ENCODE measurements around the gene DBNDD2.

Gene DBNDD2

GRCh38 chr20:45395114-45395415 lies 13.0 kb upstream of the DBNDD2 start:
- H3K27ac ChIP-seq (ENCODE audit: low read depth, low read length), result no peak overlapping the region
- H3F3A ChIP-seq (ENCODE audit: insufficient read depth), result no peaks in the 10 kb centered on the region
- no peak overlapping the region for H3K4me2 ChIP-seq (ENCODE audit: low read depth, low read length, poor library complexity, severe bottlenecking)
- H3K9ac ChIP-seq (ENCODE audit: low read length), result no peak overlapping the region
- peaks cover 4% of the 10 kb centered on the region; the same call in 1 of the 2 replicates for H3K36me3 ChIP-seq (ENCODE audit: low read length)
- no peaks in the 10 kb centered on the region for H3K79me2 ChIP-seq (ENCODE audit: insufficient read depth, low read length)
- no peaks in the 10 kb centered on the region for H3K9me2 ChIP-seq (replicated peaks; ENCODE audit: insufficient read depth, low read length)
- no peak for TF ChIP-seq EZH2phosphoT487 (conservative IDR thresholded peaks at IDR 0.05; ENCODE audit: low read length)
- TF ChIP-seq CTCF (IDR thresholded peaks at IDR 0.05; ENCODE audit: insufficient read depth, low read length, poor library complexity, severe bottlenecking), result no peak
- H3K9me3 ChIP-seq (ENCODE audit: insufficient read depth, low read length), result peaks cover 4% of the 10 kb centered on the region; the same call in 1 of the 2 replicates
- H3K27me3 ChIP-seq (ENCODE audit: low read length), result no peaks in the 10 kb centered on the region
- H4K20me1 ChIP-seq (ENCODE audit: low read depth, low read length), result no peaks in the 10 kb centered on the region
- no peak overlapping the region for H3K4me3 ChIP-seq (ENCODE audit: insufficient read depth, low read length, poor library complexity, severe bottlenecking)
- no peak overlapping the region for H2AFZ ChIP-seq (ENCODE audit: low read depth, low read length, severe bottlenecking)

GRCh38 chr20:45399018-45399417 lies 9.1 kb upstream of the DBNDD2 start:
- Histone ChIP-seq H3K36me3 (ENCODE audit: low read length) (peaks cover 4% of the 10 kb centered on the region; the same call in 1 of the 2 replicates), H4K20me1 (ENCODE audit: low read depth, low read length) (no peaks in the 10 kb centered on the region), H3K9me2 (replicated peaks; ENCODE audit: insufficient read depth, low read length) (no peaks in the 10 kb centered on the region), H3K4me2 (ENCODE audit: low read depth, low read length, poor library complexity, severe bottlenecking) (no peak overlapping the region), H3K27ac (ENCODE audit: low read depth, low read length) (no peak overlapping the region), H3F3A (ENCODE audit: insufficient read depth) (no peaks in the 10 kb centered on the region), H2AFZ (ENCODE audit: low read depth, low read length, severe bottlenecking) (no peak overlapping the region), H3K4me3 (ENCODE audit: insufficient read depth, low read length, poor library complexity, severe bottlenecking) (no peak overlapping the region), H3K9ac (ENCODE audit: low read length) (no peak overlapping the region), H3K9me3 (ENCODE audit: insufficient read depth, low read length) (peaks cover 20% of the 10 kb centered on the region; the same call in 1 of the 2 replicates), H3K27me3 (ENCODE audit: low read length) (no peaks in the 10 kb centered on the region), H3K79me2 (ENCODE audit: insufficient read depth, low read length) (no peaks in the 10 kb centered on the region)
- TF ChIP-seq EZH2phosphoT487 (conservative IDR thresholded peaks at IDR 0.05; ENCODE audit: low read length), result no peak
- TF ChIP-seq CTCF (IDR thresholded peaks at IDR 0.05; ENCODE audit: insufficient read depth, low read length, poor library complexity, severe bottlenecking), result no peak

- Histone ChIP-seq H3K4me3 (ENCODE audit: insufficient read depth, low read length, poor library complexity, severe bottlenecking) (no peak overlapping the region), H3K9me3 (ENCODE audit: insufficient read depth, low read length) (peaks cover 20% of the 10 kb centered on the region; the same call in 1 of the 2 replicates), H4K20me1 (ENCODE audit: low read depth, low read length) (no peaks in the 10 kb centered on the region), H3K9ac (ENCODE audit: low read length) (no peak overlapping the region), H3K4me2 (ENCODE audit: low read depth, low read length, poor library complexity, severe bottlenecking) (no peak overlapping the region), H2AFZ (ENCODE audit: low read depth, low read length, severe bottlenecking) (no peak overlapping the region), H3F3A (ENCODE audit: insufficient read depth) (no peaks in the 10 kb centered on the region), H3K27ac (ENCODE audit: low read depth, low read length) (no peak overlapping the region), H3K79me2 (ENCODE audit: insufficient read depth, low read length) (no peaks in the 10 kb centered on the region), H3K9me2 (replicated peaks; ENCODE audit: insufficient read depth, low read length) (no peaks in the 10 kb centered on the region), H3K27me3 (ENCODE audit: low read length) (no peaks in the 10 kb centered on the region; the same call in 1 of the 2 replicates), H3K36me3 (ENCODE audit: low read length) (peaks cover 4% of the 10 kb centered on the region; the same call in 1 of the 2 replicates)
- TF ChIP-seq CTCF (IDR thresholded peaks at IDR 0.05; ENCODE audit: insufficient read depth, low read length, poor library complexity, severe bottlenecking), result no peak
- TF ChIP-seq EZH2phosphoT487 (conservative IDR thresholded peaks at IDR 0.05; ENCODE audit: low read length), result no peak
Observed at GRCh38 chr20:45400346-45401031, 7.6 kb upstream of the DBNDD2 start.

Measured in SU-DHL-6 (cell line).